DOHH2 (cell line): ENCODE data around the gene MEOX1.

ENCODE experiments used
- EZH2phosphoT487 ChIP-seq: fragments of 200-600 bp; sonication (generic); IDR thresholded peaks from 2 replicates; pipeline ENCODE4 v1.6.1; 2017; ENCODE audit warnings: borderline replicate concordance, mild to moderate bottlenecking, antibody characterized with exemption, low read length, moderate library complexity, mixed read lengths
- TF ChIP-seq, protein P1 (sequence below): fragments of 200-600 bp; sonication (generic); IDR thresholded peaks from one replicate; pipeline ENCODE4 v1.5.1; 2014; ENCODE audit warnings: antibody characterized with exemption, mild to moderate bottlenecking, low read depth, low read length; ENCODE audit not compliant: poor library complexity, severe bottlenecking

GRCh38 chr17:43634591-43635125 is 27.1 kb downstream of the MEOX1 start:
- TF ChIP-seq, protein P1, sequence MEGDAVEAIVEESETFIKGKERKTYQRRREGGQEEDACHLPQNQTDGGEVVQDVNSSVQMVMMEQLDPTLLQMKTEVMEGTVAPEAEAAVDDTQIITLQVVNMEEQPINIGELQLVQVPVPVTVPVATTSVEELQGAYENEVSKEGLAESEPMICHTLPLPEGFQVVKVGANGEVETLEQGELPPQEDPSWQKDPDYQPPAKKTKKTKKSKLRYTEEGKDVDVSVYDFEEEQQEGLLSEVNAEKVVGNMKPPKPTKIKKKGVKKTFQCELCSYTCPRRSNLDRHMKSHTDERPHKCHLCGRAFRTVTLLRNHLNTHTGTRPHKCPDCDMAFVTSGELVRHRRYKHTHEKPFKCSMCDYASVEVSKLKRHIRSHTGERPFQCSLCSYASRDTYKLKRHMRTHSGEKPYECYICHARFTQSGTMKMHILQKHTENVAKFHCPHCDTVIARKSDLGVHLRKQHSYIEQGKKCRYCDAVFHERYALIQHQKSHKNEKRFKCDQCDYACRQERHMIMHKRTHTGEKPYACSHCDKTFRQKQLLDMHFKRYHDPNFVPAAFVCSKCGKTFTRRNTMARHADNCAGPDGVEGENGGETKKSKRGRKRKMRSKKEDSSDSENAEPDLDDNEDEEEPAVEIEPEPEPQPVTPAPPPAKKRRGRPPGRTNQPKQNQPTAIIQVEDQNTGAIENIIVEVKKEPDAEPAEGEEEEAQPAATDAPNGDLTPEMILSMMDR, result no peak
- TF ChIP-seq EZH2phosphoT487, result no peak
